ENCODE measurements around the gene TXK. TPM values are rescaled to one million over a fixed set of nuclear protein-coding genes. Genes with fewer than 3 reads are reported as not detected.

The TXK gene
- total RNA-seq, 1 experiment from 2014 or later: not detected

GRCh38 chr4:48049483-48049882 lies 84.6 kb downstream of the TXK start:
- H3K27ac ChIP-seq (ENCODE audit: low read length): no peak overlapping the region
- H3K9me2 ChIP-seq (replicated peaks; ENCODE audit: insufficient read depth, low read length): no peaks in the 10 kb centered on the region
- DNase-seq: no peak
- H3K4me3 ChIP-seq (ENCODE audit: low read length): no peak overlapping the region
- H3K4me2 ChIP-seq (ENCODE audit: low read depth, low read length, poor library complexity, severe bottlenecking): no peak overlapping the region
- H4K20me1 ChIP-seq (ENCODE audit: insufficient read depth, low read depth, low read length): no peaks in the 10 kb centered on the region
- H3K9ac ChIP-seq (ENCODE audit: low read length): no peak overlapping the region
- H3K27me3 ChIP-seq (ENCODE audit: low read length): no peaks in the 10 kb centered on the region
- no peaks in the 10 kb centered on the region for H3K36me3 ChIP-seq (ENCODE audit: insufficient read depth, low read length)
- no peak overlapping the region for H2AFZ ChIP-seq (ENCODE audit: low read length)
- H3K9me3 ChIP-seq (ENCODE audit: low read length): no peaks in the 10 kb centered on the region
- H3K4me1 ChIP-seq (ENCODE audit: low read length): peaks cover 41% of the 10 kb centered on the region
- H3K79me2 ChIP-seq (ENCODE audit: low read length): no peaks in the 10 kb centered on the region

GRCh38 chr4:48047896-48048295 lies 86.2 kb downstream of the TXK start:
- Histone ChIP-seq H3K4me2 (ENCODE audit: low read depth, low read length, poor library complexity, severe bottlenecking) (peak overlapping the region; percentile 78), H3K4me3 (ENCODE audit: low read length) (peak overlapping the region; percentile 53)

GRCh38 chr4:48047421-48047844 lies 86.6 kb downstream of the TXK start:
- peak overlapping the region; percentile 48 for H3K9ac ChIP-seq (ENCODE audit: low read length)
- H2AFZ ChIP-seq (ENCODE audit: low read length): peak overlapping the region; percentile 44; the same call in 1 of the 2 replicates
- peak overlapping the region; percentile 53 for H3K4me3 ChIP-seq (ENCODE audit: low read length)
- peak overlapping the region; percentile 70 for H3K27ac ChIP-seq (ENCODE audit: low read length)
- H4K20me1 ChIP-seq (ENCODE audit: insufficient read depth, low read depth, low read length): no peaks in the 10 kb centered on the region
- peak; percentile 90 for DNase-seq
- H3K27me3 ChIP-seq (ENCODE audit: low read length): no peaks in the 10 kb centered on the region
- no peaks in the 10 kb centered on the region for H3K9me2 ChIP-seq (replicated peaks; ENCODE audit: insufficient read depth, low read length)
- no peaks in the 10 kb centered on the region for H3K36me3 ChIP-seq (ENCODE audit: insufficient read depth, low read length)
- no peaks in the 10 kb centered on the region for H3K79me2 ChIP-seq (ENCODE audit: low read length)
- H3K9me3 ChIP-seq (ENCODE audit: low read length): no peaks in the 10 kb centered on the region
- peaks cover 61% of the 10 kb centered on the region for H3K4me1 ChIP-seq (ENCODE audit: low read length)
- peak overlapping the region; percentile 78 for H3K4me2 ChIP-seq (ENCODE audit: low read depth, low read length, poor library complexity, severe bottlenecking)

More at GRCh38 chr4:48047896-48048295, 86.2 kb downstream of the TXK start:
- no peaks in the 10 kb centered on the region for H3K27me3 ChIP-seq (ENCODE audit: low read length)
- peak overlapping the region; percentile 48 for H3K9ac ChIP-seq (ENCODE audit: low read length)
- peaks cover 57% of the 10 kb centered on the region for H3K4me1 ChIP-seq (ENCODE audit: low read length)
- H2AFZ ChIP-seq (ENCODE audit: low read length): peak overlapping the region; percentile 44; the same call in 1 of the 2 replicates
- peak; percentile 54 for DNase-seq
- H3K9me2 ChIP-seq (replicated peaks; ENCODE audit: insufficient read depth, low read length): no peaks in the 10 kb centered on the region
- H3K9me3 ChIP-seq (ENCODE audit: low read length): no peaks in the 10 kb centered on the region
- H3K27ac ChIP-seq (ENCODE audit: low read length): peak overlapping the region; percentile 70
- no peaks in the 10 kb centered on the region for H3K79me2 ChIP-seq (ENCODE audit: low read length)
- no peaks in the 10 kb centered on the region for H3K36me3 ChIP-seq (ENCODE audit: insufficient read depth, low read length)
- no peaks in the 10 kb centered on the region for H4K20me1 ChIP-seq (ENCODE audit: insufficient read depth, low read depth, low read length)

- Histone ChIP-seq H3K27me3 (ENCODE audit: low read length) (no peaks in the 10 kb centered on the region), H3K4me2 (ENCODE audit: low read depth, low read length, poor library complexity, severe bottlenecking) (peak overlapping the region; percentile 78), H3K4me1 (ENCODE audit: low read length) (peaks cover 62% of the 10 kb centered on the region), H3K9me2 (replicated peaks; ENCODE audit: insufficient read depth, low read length) (no peaks in the 10 kb centered on the region), H4K20me1 (ENCODE audit: insufficient read depth, low read depth, low read length) (no peaks in the 10 kb centered on the region), H3K9me3 (ENCODE audit: low read length) (no peaks in the 10 kb centered on the region), H3K4me3 (ENCODE audit: low read length) (no peak overlapping the region), H3K79me2 (ENCODE audit: low read length) (no peaks in the 10 kb centered on the region), H3K9ac (ENCODE audit: low read length) (no peak overlapping the region), H2AFZ (ENCODE audit: low read length) (no peak overlapping the region), H3K36me3 (ENCODE audit: insufficient read depth, low read length) (no peaks in the 10 kb centered on the region), H3K27ac (ENCODE audit: low read length) (no peak overlapping the region)
- peak; percentile 36 for DNase-seq
Observed at GRCh38 chr4:48046059-48046458, 88.0 kb downstream of the TXK start.

GRCh38 chr4:48044298-48044697 lies 89.8 kb downstream of the TXK start:
- Histone ChIP-seq H3K4me2 (ENCODE audit: low read depth, low read length, poor library complexity, severe bottlenecking) (peak overlapping the region; percentile 49), H3K27me3 (ENCODE audit: low read length) (no peaks in the 10 kb centered on the region), H3K79me2 (ENCODE audit: low read length) (no peaks in the 10 kb centered on the region), H3K36me3 (ENCODE audit: insufficient read depth, low read length) (no peaks in the 10 kb centered on the region), H3K9ac (ENCODE audit: low read length) (no peak overlapping the region), H3K4me1 (ENCODE audit: low read length) (peaks cover 70% of the 10 kb centered on the region), H2AFZ (ENCODE audit: low read length) (no peak overlapping the region), H3K9me2 (replicated peaks; ENCODE audit: insufficient read depth, low read length) (no peaks in the 10 kb centered on the region), H4K20me1 (ENCODE audit: insufficient read depth, low read depth, low read length) (no peaks in the 10 kb centered on the region), H3K4me3 (ENCODE audit: low read length) (no peak overlapping the region), H3K27ac (ENCODE audit: low read length) (no peak overlapping the region), H3K9me3 (ENCODE audit: low read length) (no peaks in the 10 kb centered on the region)
- peak; percentile 59 for DNase-seq

GRCh38 chr4:48043504-48043903 lies 90.5 kb downstream of the TXK start:
- Histone ChIP-seq H3K36me3 (ENCODE audit: insufficient read depth, low read length) (no peaks in the 10 kb centered on the region), H3K4me3 (ENCODE audit: low read length) (no peak overlapping the region), H3K4me1 (ENCODE audit: low read length) (peaks cover 72% of the 10 kb centered on the region), H3K9me2 (replicated peaks; ENCODE audit: insufficient read depth, low read length) (no peaks in the 10 kb centered on the region), H4K20me1 (ENCODE audit: insufficient read depth, low read depth, low read length) (no peaks in the 10 kb centered on the region), H3K9ac (ENCODE audit: low read length) (no peak overlapping the region), H3K9me3 (ENCODE audit: low read length) (no peaks in the 10 kb centered on the region), H3K4me2 (ENCODE audit: low read depth, low read length, poor library complexity, severe bottlenecking) (no peak overlapping the region), H2AFZ (ENCODE audit: low read length) (0 out of 2 replicates have a peak overlapping the region, but pooled peaks have one; percentile 57), H3K79me2 (ENCODE audit: low read length) (no peaks in the 10 kb centered on the region), H3K27me3 (ENCODE audit: low read length) (no peaks in the 10 kb centered on the region), H3K27ac (ENCODE audit: low read length) (no peak overlapping the region)
- DNase-seq: peak; percentile 31

- Histone ChIP-seq H3K36me3 (ENCODE audit: insufficient read depth, low read length) (no peaks in the 10 kb centered on the region), H3K9me2 (replicated peaks; ENCODE audit: insufficient read depth, low read length) (no peaks in the 10 kb centered on the region), H3K79me2 (ENCODE audit: low read length) (no peaks in the 10 kb centered on the region), H3K9me3 (ENCODE audit: low read length) (no peaks in the 10 kb centered on the region), H3K4me2 (ENCODE audit: low read depth, low read length, poor library complexity, severe bottlenecking) (no peak overlapping the region), H3K4me1 (ENCODE audit: low read length) (peaks cover 68% of the 10 kb centered on the region), H2AFZ (ENCODE audit: low read length) (peak overlapping the region; percentile 57; the same call in 1 of the 2 replicates), H3K27ac (ENCODE audit: low read length) (no peak overlapping the region), H3K9ac (ENCODE audit: low read length) (no peak overlapping the region), H4K20me1 (ENCODE audit: insufficient read depth, low read depth, low read length) (no peaks in the 10 kb centered on the region), H3K4me3 (ENCODE audit: low read length) (no peak overlapping the region), H3K27me3 (ENCODE audit: low read length) (no peaks in the 10 kb centered on the region)
- no peak for DNase-seq
Observed at GRCh38 chr4:48042979-48043461, 91.0 kb downstream of the TXK start.

GRCh38 chr4:48041535-48042137 lies 92.4 kb downstream of the TXK start:
- Histone ChIP-seq H3K9me3 (ENCODE audit: low read length) (no peaks in the 10 kb centered on the region), H3K79me2 (ENCODE audit: low read length) (no peaks in the 10 kb centered on the region), H2AFZ (ENCODE audit: low read length) (no peak overlapping the region), H3K36me3 (ENCODE audit: insufficient read depth, low read length) (no peaks in the 10 kb centered on the region), H3K4me1 (ENCODE audit: low read length) (peaks cover 68% of the 10 kb centered on the region), H3K4me3 (ENCODE audit: low read length) (no peak overlapping the region), H4K20me1 (ENCODE audit: insufficient read depth, low read depth, low read length) (no peaks in the 10 kb centered on the region), H3K9me2 (replicated peaks; ENCODE audit: insufficient read depth, low read length) (no peaks in the 10 kb centered on the region), H3K27ac (ENCODE audit: low read length) (no peak overlapping the region), H3K27me3 (ENCODE audit: low read length) (no peaks in the 10 kb centered on the region), H3K4me2 (ENCODE audit: low read depth, low read length, poor library complexity, severe bottlenecking) (no peak overlapping the region), H3K9ac (ENCODE audit: low read length) (no peak overlapping the region)
- peak; percentile 37 for DNase-seq
